22Rv1 (cell line): ENCODE measurements around the gene VARS2.

Experiments
- CTCF ChIP-seq: fragments of 450-650 bp; IDR thresholded peaks from 2 replicates; pipeline ENCODE4 v1.5.1; 2017; ENCODE audit warnings: mild to moderate bottlenecking
- ZFX ChIP-seq: fragments of 450-650 bp; IDR thresholded peaks from 2 replicates; pipeline ENCODE4 v1.6.1; 2017; ENCODE audit warnings: antibody characterized with exemption, borderline replicate concordance

- no peak for TF ChIP-seq CTCF
- TF ChIP-seq ZFX: no peak
These were observed 23.2 kb upstream of the VARS2 start for GRCh38 chr6:30890646-30891449.
